RWPE2 (cell line): ENCODE results near the gene CADM4.
"Not testable (repeated sequence)": the region's sequence is repeated elsewhere in the genome, so short reads cannot be mapped to it uniquely, and the experiment has no call there.

Experiments
- ATAC-seq: fragments of 200-7000 bp; cut with Tn5 transposase; 3 replicates; pipeline ENCODE4 v1.9.1; 2021; ENCODE audit warnings: low read depth
- DNase-seq: peaks from one replicate; pipeline ENCODE4 v3.0.0-alpha.2; 2020; ENCODE audit warnings: low spot score
- H3K27ac ChIP-seq: fragments of 450-650 bp; 2 replicates; pipeline ENCODE4 v1.5.1; 2017; ENCODE audit warnings: mild to moderate bottlenecking; ENCODE audit not compliant: poor library complexity, severe bottlenecking
- H3K27me3 ChIP-seq: fragments of 250-450 bp; sonication (Bioruptor Pico); 2 replicates; pipeline ENCODE4 v1.5.1; 2021; ENCODE audit warnings: mild to moderate bottlenecking, moderate library complexity; ENCODE audit not compliant: insufficient read depth, poor library complexity, severe bottlenecking
- H3K36me3 ChIP-seq: fragments of 250-450 bp; sonication (Bioruptor Pico); 2 replicates; pipeline ENCODE4 v1.5.1; 2020; ENCODE audit warnings: low read depth, mild to moderate bottlenecking, moderate library complexity
- H3K4me1 ChIP-seq: fragments of 250-450 bp; sonication (Bioruptor Pico); 2 replicates; pipeline ENCODE4 v1.5.1; 2021; ENCODE audit warnings: mild to moderate bottlenecking, moderate library complexity; ENCODE audit not compliant: insufficient read depth, poor library complexity, severe bottlenecking
- H3K4me3 ChIP-seq: fragments of 250-450 bp; sonication (Bioruptor Pico); 2 replicates; pipeline ENCODE4 v1.5.1; 2021; ENCODE audit warnings: mild to moderate bottlenecking, moderate library complexity; ENCODE audit not compliant: severe bottlenecking
- H3K9me3 ChIP-seq: fragments of 250-450 bp; sonication (Bioruptor Pico); 2 replicates; pipeline ENCODE4 v1.5.1; 2021; ENCODE audit warnings: mild to moderate bottlenecking, moderate library complexity; ENCODE audit not compliant: severe bottlenecking
- CTCF ChIP-seq: fragments of 450-650 bp; IDR thresholded peaks from one replicate; pipeline ENCODE4 v1.5.1; 2017; ENCODE audit warnings: mild to moderate bottlenecking, moderate library complexity; ENCODE audit not compliant: poor library complexity, severe bottlenecking

The CADM4 gene

GRCh38 chr19:43658001-43658400, 18.4 kb upstream of the CADM4 start:
- ATAC-seq (no peak), DNase-seq (no peak)
- H3K4me3 ChIP-seq, result no peak overlapping the region
- no peaks in the 10 kb centered on the region for H3K27me3 ChIP-seq
- TF ChIP-seq CTCF, result no peak
- no peak overlapping the region for H3K27ac ChIP-seq
- no peaks in the 10 kb centered on the region for H3K4me1 ChIP-seq
- peaks cover 78% of the 10 kb centered on the region for H3K36me3 ChIP-seq
- H3K9me3 ChIP-seq, result no peaks in the 10 kb centered on the region

GRCh38 chr19:43656436-43656835, 16.8 kb upstream of the CADM4 start:
- H3K9me3 ChIP-seq, result no peaks in the 10 kb centered on the region
- H3K4me1 ChIP-seq, result no peaks in the 10 kb centered on the region
- DNase-seq (no peak), ATAC-seq (no peak)
- no peaks in the 10 kb centered on the region for H3K27me3 ChIP-seq
- no peak overlapping the region for H3K27ac ChIP-seq
- H3K4me3 ChIP-seq, result no peak overlapping the region
- peaks cover 78% of the 10 kb centered on the region for H3K36me3 ChIP-seq
- no peak for TF ChIP-seq CTCF

GRCh38 chr19:43652546-43652874, 12.9 kb upstream of the CADM4 start:
- peak; percentile 50 for TF ChIP-seq CTCF
- Histone ChIP-seq H3K27ac (no peak overlapping the region), H3K36me3 (peaks cover 81% of the 10 kb centered on the region), H3K4me3 (no peak overlapping the region), H3K27me3 (no peaks in the 10 kb centered on the region), H3K9me3 (no peaks in the 10 kb centered on the region), H3K4me1 (no peaks in the 10 kb centered on the region)
- DNase-seq, result no peak
- ATAC-seq, result no peak

GRCh38 chr19:43651758-43652545, 12.3 kb upstream of the CADM4 start:
- H3K4me1 ChIP-seq, result no peaks in the 10 kb centered on the region
- DNase-seq (no peak), ATAC-seq (peak; percentile 61; the same call in 2 of the 3 replicates)
- peak; percentile 82 for TF ChIP-seq CTCF
- H3K27ac ChIP-seq, result no peak overlapping the region
- H3K4me3 ChIP-seq, result no peak overlapping the region
- peaks cover 79% of the 10 kb centered on the region for H3K36me3 ChIP-seq
- H3K9me3 ChIP-seq, result no peaks in the 10 kb centered on the region
- H3K27me3 ChIP-seq, result no peaks in the 10 kb centered on the region

- not testable (repeated sequence) for ATAC-seq, H3K27ac ChIP-seq, H3K4me1 ChIP-seq, DNase-seq, H3K4me3 ChIP-seq, H3K9me3 ChIP-seq, H3K27me3 ChIP-seq
- H3K36me3 ChIP-seq, result peaks cover 63% of the 10 kb centered on the region
Observed at GRCh38 chr19:43650276-43650675, 10.6 kb upstream of the CADM4 start.
